K562 (cell line): ENCODE data around the gene FOXL2NB. TPM values are rescaled to one million over a fixed set of nuclear protein-coding genes. Genes with fewer than 3 reads are reported as not detected.
A peak's percentile ranks its signal among the peaks of the same experiment; 100 is the strongest.

Experiments used
- ATAC-seq: fragments of 200-7000 bp; cut with Tn5 transposase; 3 replicates; pipeline ENCODE4 v1.9.1; 2020; ENCODE audit warnings: moderate library complexity
- BruUV-seq: library from RNA; stranded (reverse); fragments of 400-500 nt; replicated peaks from 2 replicates; lab custom pipeline; 2021; lab: Mats Ljungman, UMichigan
- CTCF ChIA-PET: fragments of 300-600 bp; formaldehyde crosslinking; extraction: SDS; loops from one replicate; lab custom pipeline; 2021; ENCODE audit warnings: low intra/inter-chr PET ratio; lab: Yijun Ruan, JAX
- POLR2A ChIA-PET: fragments of 300-600, 350-650 bp; sonication (Branson Sonifier 250); formaldehyde crosslinking; extraction: SDS; loops from one replicate; lab custom pipeline; 2021; ENCODE audit warnings: antibody characterized with exemption, inconsistent platforms; lab: Yijun Ruan, JAX
- DNase-seq, 4 experiments: peaks; one replicate each; pipeline versions ENCODE4 v3.0.0 to v3.0.0-alpha.2; 2011 to 2018; ENCODE audit warnings: low spot score in 3 of 4, mixed read lengths in 3 of 4; ENCODE audit errors: extremely low read depth in 1 of 4
- FAIRE-seq: peaks from 2 replicates; lab custom pipeline; 2011; peaks lifted over from hg19 to GRCh38; lab: Jason Lieb, UNC
- H2AFZ ChIP-seq: 2 replicates; pipeline ENCODE4 v1.6.0; 2011; ENCODE audit warnings: low read depth, low read length, control low read depth, inconsistent platforms
- H3K27ac ChIP-seq: fragments of 200-600 bp; 3 replicates; pipeline ENCODE4 v1.8.0; 2011; ENCODE audit warnings: low read depth, mild to moderate bottlenecking, control low read depth, inconsistent platforms, low read length, moderate library complexity, mixed read lengths; ENCODE audit errors: extremely low read depth
- H3K27me3 ChIP-seq, 2 experiments: fragments of 300-600 bp in 1 of 2; 2 replicates in 1 of 2; 3 replicates in 1 of 2; pipeline versions ENCODE4 v1.6.0 to v1.8.0; 2011; ENCODE audit warnings: inconsistent platforms in 2 of 2, low read length in 2 of 2, mild to moderate bottlenecking in 1 of 2, mixed read lengths in 1 of 2, moderate library complexity in 1 of 2; ENCODE audit not compliant: control insufficient read depth in 2 of 2, insufficient read depth in 2 of 2
- H3K36me3 ChIP-seq: fragments of 300-600 bp; 3 replicates; pipeline ENCODE4 v1.8.0; 2011; ENCODE audit warnings: mild to moderate bottlenecking, low read length, inconsistent platforms; ENCODE audit not compliant: control insufficient read depth, insufficient read depth
- H3K4me1 ChIP-seq, 2 experiments: fragments of 200-600 bp in 1 of 2; replicated peaks in 1 of 2; 2 replicates in 1 of 2; 3 replicates in 1 of 2; pipeline versions ENCODE4 v1.5.1 to v1.8.0; 2011; ENCODE audit warnings: inconsistent platforms in 2 of 2, low read length in 2 of 2, mild to moderate bottlenecking in 1 of 2, mixed read lengths in 1 of 2, moderate library complexity in 1 of 2; ENCODE audit not compliant: control insufficient read depth in 2 of 2, insufficient read depth in 2 of 2
- H3K4me2 ChIP-seq: 2 replicates; pipeline ENCODE4 v1.6.1; 2011; ENCODE audit warnings: low read length, control low read depth, inconsistent platforms, mixed read lengths; ENCODE audit not compliant: insufficient read depth
- H3K4me3 ChIP-seq: fragments of 200-600 bp; sonication (generic), shearing (Covaris generic); 2 replicates; pipeline ENCODE4 v1.5.1; 2016; ENCODE audit warnings: control low read depth, inconsistent platforms
- H3K79me2 ChIP-seq: fragments of 200-600 bp; 3 replicates; pipeline ENCODE4 v1.8.0; 2011; ENCODE audit warnings: low read length, inconsistent platforms; ENCODE audit not compliant: control insufficient read depth, insufficient read depth
- H3K9ac ChIP-seq, 2 experiments: 2 replicates each; pipeline versions ENCODE4 v1.6.0 to v1.6.1; 2011; ENCODE audit warnings: low read depth in 2 of 2, low read length in 2 of 2, control low read depth in 1 of 2, inconsistent platforms in 1 of 2, mild to moderate bottlenecking in 1 of 2, mixed read lengths in 1 of 2; ENCODE audit not compliant: insufficient read depth in 1 of 2
- H3K9me1 ChIP-seq: one replicate; pipeline ENCODE4 v1.6.0; 2011; ENCODE audit warnings: inconsistent platforms, mild to moderate bottlenecking, low read length, moderate library complexity; ENCODE audit not compliant: control insufficient read depth, insufficient read depth
- H3K9me3 ChIP-seq: replicated peaks from 2 replicates; pipeline ENCODE4 v1.5.1; 2011; ENCODE audit warnings: low read depth, low read length, inconsistent platforms; ENCODE audit not compliant: control insufficient read depth, insufficient read depth
- H4K20me1 ChIP-seq: replicated peaks from 2 replicates; pipeline ENCODE4 v1.6.1; 2011; ENCODE audit warnings: low read length, inconsistent platforms, mixed read lengths; ENCODE audit not compliant: control insufficient read depth, insufficient read depth
- FIP1L1 ChIP-seq: fragments of 200-400 bp; formaldehyde crosslinking; IDR thresholded peaks from 2 replicates; pipeline ENCODE4 v1.6.1; 2018; ENCODE audit warnings: mild to moderate bottlenecking, low read depth, low read length; ENCODE audit not compliant: poor library complexity, severe bottlenecking
- FOXA3 ChIP-seq, 2 experiments: fragments of 450-650 bp in 1 of 2; sonication (generic) in 1 of 2; formaldehyde crosslinking; IDR thresholded peaks in 1 of 2; conservative IDR thresholded peaks in 1 of 2; 2 replicates each; pipeline versions ENCODE4 v1.4.0 to v1.8.0; 2020 to 2022; ENCODE audit warnings: mild to moderate bottlenecking in 2 of 2, missing genetic modification reagents in 1 of 2
- POLR2G ChIP-seq: fragments of 200-400 bp; formaldehyde crosslinking; IDR thresholded peaks from 2 replicates; pipeline ENCODE4 v1.6.1; 2017; ENCODE audit warnings: low read depth, mild to moderate bottlenecking, antibody characterized with exemption, low read length, moderate library complexity
- RBM14 ChIP-seq: fragments of 200-400 bp; formaldehyde crosslinking; IDR thresholded peaks from 2 replicates; pipeline ENCODE4 v1.6.1; 2018; ENCODE audit warnings: low read depth, mild to moderate bottlenecking, low read length, moderate library complexity, borderline replicate concordance; ENCODE audit not compliant: insufficient read depth
- ZNF134 ChIP-seq: fragments of 250-450 bp; sonication (Bioruptor Pico); conservative IDR thresholded peaks from 2 replicates; pipeline ENCODE4 v1.4.0; 2020
- ZNF274 ChIP-seq: IDR thresholded peaks from 2 replicates; pipeline ENCODE4 v1.6.1; 2011; ENCODE audit warnings: low read depth, mild to moderate bottlenecking, low read length, moderate library complexity, borderline replicate concordance
- ZSCAN32 ChIP-seq: fragments of 450-650 bp; formaldehyde crosslinking; IDR thresholded peaks from 2 replicates; pipeline ENCODE4 v1.4.0; 2020; ENCODE audit warnings: mild to moderate bottlenecking, moderate library complexity
- WGBS: fragments of 100-300 bp; shearing (Covaris generic); methylation state at CpG from one replicate; pipeline ENCODE4 v1.1.6; 2016; ENCODE audit warnings: low coverage, mixed read lengths; ENCODE audit not compliant: insufficient coverage; ENCODE audit errors: missing lambda C conversion rate; 5-methylcytosine and 5-hydroxymethylcytosine counted together
- in situ Hi-C: fragments of 300-500 bp; cut with MboI; formaldehyde crosslinking; loops from 4 replicates; pipeline ENCODE4 v1.15.0; 2018; ENCODE audit warnings: inconsistent platforms, mixed read lengths
- intact Hi-C: fragments of 100-400 bp; cut with micrococcal nuclease; formaldehyde crosslinking; loops from 2 replicates; pipeline ENCODE4 v1.14.2; 2022
- polyA plus RNA-seq, 8 experiments: library from polyadenylated mRNA; depleted of rRNA in 4 of 8; stranded (reverse) in 5 of 8; unstranded in 3 of 8; fragments of >200 nt; fragmentation: Nextera tagmentation in 2 of 8; fragmentation: Illumina TruSeq in 1 of 8; extraction: Ambion mirVana in 2 of 8; extraction: Trizol in 1 of 8; gene quantifications; 2 replicates each; pipeline versions ENCODE4 v1.2.1 to v1.2.3, GENCODE V29; 2011 to 2014; ENCODE audit warnings: inconsistent platforms in 1 of 8, missing spikeins in 1 of 8
- total RNA-seq, 7 experiments: library from RNA; depleted of rRNA in 6 of 7; stranded (reverse); fragments of >200 nt in 6 of 7; fragmentation: Illumina TruSeq in 2 of 7; extraction: Trizol in 2 of 7; gene quantifications; 2 replicates each; pipeline versions ENCODE4 v1.2.1 to v1.2.3, GENCODE V29; 2011 to 2021; ENCODE audit warnings: low replicate concordance in 1 of 7
- TF ChIP-seq, protein P1 (sequence below): sonication (generic); formaldehyde crosslinking; IDR thresholded peaks from 2 replicates; pipeline ENCODE4 v1.8.1; 2023; ENCODE audit warnings: mild to moderate bottlenecking, missing genetic modification reagents

The FOXL2NB gene
- total and polyA plus RNA-seq, 9 of the 15 experiments (the other 6 are each of a cell fraction or from before 2014, with no cell fraction given) = 0.71 to 17.4 (median 9.0) TPM

GRCh38 chr3:138950006-138950644 lies 3.1 kb downstream of the FOXL2NB start:
- FAIRE-seq (no peak), DNase-seq (no peak), ATAC-seq (no peak)
- peaks cover 8 to 31% of the 10 kb centered on the region in 2 experiments; a peak in 4 of 5 replicates for H3K4me1 ChIP-seq
- H3K79me2 ChIP-seq = peaks cover 29% of the 10 kb centered on the region
- in situ Hi-C loops (no loop called here), intact Hi-C loops (no loop called here)
- 96% methylated on average over 39 of the region's 53 CpGs for WGBS
- no peak overlapping the region for H3K4me2 ChIP-seq
- no peaks in the 10 kb centered on the region for H3K9me1 ChIP-seq
- ChIA-PET POLR2A (interaction anchor here (0.7 kb wide), 1 partner anchor 324 kb away, joined by 4 read pairs; no protein-coding TSS in a partner anchor), CTCF (no interaction called here)
- H3K27me3 ChIP-seq = no peaks in the 10 kb centered on the region; a peak in 1 of 5 replicates
- H4K20me1 ChIP-seq = no peaks in the 10 kb centered on the region
- H3K9ac ChIP-seq = no peak overlapping the region
- H2AFZ ChIP-seq = no peak overlapping the region
- H3K36me3 ChIP-seq = peaks cover 9% of the 10 kb centered on the region; the same call in 2 of the 3 replicates
- no peak overlapping the region for H3K4me3 ChIP-seq
- no peak overlapping the region for H3K27ac ChIP-seq
- no peak for TF ChIP-seq ZSCAN32 (CRISPR knock-in tag)
- no peak for TF ChIP-seq ZNF274
- no peak for TF ChIP-seq FIP1L1
- TF ChIP-seq POLR2G = peak; percentile 41; the same call in 1 of the 2 replicates
- TF ChIP-seq ZNF134 (CRISPR knock-in tag) = no peak
- no peak for TF ChIP-seq RBM14
- TF ChIP-seq, protein P1, sequence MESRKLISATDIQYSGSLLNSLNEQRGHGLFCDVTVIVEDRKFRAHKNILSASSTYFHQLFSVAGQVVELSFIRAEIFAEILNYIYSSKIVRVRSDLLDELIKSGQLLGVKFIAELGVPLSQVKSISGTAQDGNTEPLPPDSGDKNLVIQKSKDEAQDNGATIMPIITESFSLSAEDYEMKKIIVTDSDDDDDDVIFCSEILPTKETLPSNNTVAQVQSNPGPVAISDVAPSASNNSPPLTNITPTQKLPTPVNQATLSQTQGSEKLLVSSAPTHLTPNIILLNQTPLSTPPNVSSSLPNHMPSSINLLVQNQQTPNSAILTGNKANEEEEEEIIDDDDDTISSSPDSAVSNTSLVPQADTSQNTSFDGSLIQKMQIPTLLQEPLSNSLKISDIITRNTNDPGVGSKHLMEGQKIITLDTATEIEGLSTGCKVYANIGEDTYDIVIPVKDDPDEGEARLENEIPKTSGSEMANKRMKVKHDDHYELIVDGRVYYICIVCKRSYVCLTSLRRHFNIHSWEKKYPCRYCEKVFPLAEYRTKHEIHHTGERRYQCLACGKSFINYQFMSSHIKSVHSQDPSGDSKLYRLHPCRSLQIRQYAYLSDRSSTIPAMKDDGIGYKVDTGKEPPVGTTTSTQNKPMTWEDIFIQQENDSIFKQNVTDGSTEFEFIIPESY (CRISPR knock-in tag) = peak; percentile 60; the same call in 1 of the 2 replicates
- TF ChIP-seq FOXA3 (CRISPR knock-in tag; conservative IDR thresholded peaks at IDR 0.05 in 1 of 2, IDR thresholded peaks at IDR 0.05 in 1 of 2) = no peak
- no TSS peak for BruUV-seq
- H3K9me3 ChIP-seq = no peaks in the 10 kb centered on the region
